Measurements from ENCODE around the gene ABRACL.

GRCh38 chr6:138981416-138981815 lies 47.1 kb upstream of the ABRACL start:
- TF ChIP-seq CTCF (IDR thresholded peaks at IDR 0.05; ENCODE audit: low read depth, low read length) (no peak), MAX (IDR thresholded peaks at IDR 0.05; ENCODE audit: low read depth, low read length) (no peak)
